ENCODE data around the gene WRAP73. TPM values are rescaled to one million over a fixed set of nuclear protein-coding genes. Genes with fewer than 3 reads are reported as not detected.

WRAP73 gene
- polyA plus RNA-seq, 3 donors: 16.4 to 19.5 (median 17.0) TPM

- DNase-seq (ENCODE audit: low read depth in 3 of 3, low spot score in 2 of 3): no peak
These were observed 534 bp upstream of the WRAP73 start for GRCh38 chr1:3650248-3651025.

DNA sequence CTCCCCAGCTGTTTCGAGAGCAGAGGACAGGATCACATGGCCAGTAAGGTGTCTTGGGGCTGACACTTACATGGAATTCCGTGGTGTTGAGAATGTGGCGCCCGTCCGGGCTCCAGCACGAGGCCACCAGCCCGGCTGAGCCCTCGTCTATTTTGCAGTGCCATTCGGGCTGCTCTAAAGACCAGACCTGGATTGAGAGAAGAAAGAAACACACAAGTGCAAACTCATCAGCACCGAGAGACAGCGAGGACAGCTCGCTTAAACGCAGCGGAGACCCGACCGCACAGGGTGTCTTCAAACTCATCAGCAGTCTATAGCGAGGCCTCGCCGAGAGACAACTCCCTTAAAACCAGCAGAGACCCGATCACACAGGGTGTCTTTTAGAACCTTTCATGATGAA is 3.3 kb downstream of the WRAP73 start:
- DNase-seq (ENCODE audit: low read depth in 3 of 3, low spot score in 2 of 3): no peak

DNA sequence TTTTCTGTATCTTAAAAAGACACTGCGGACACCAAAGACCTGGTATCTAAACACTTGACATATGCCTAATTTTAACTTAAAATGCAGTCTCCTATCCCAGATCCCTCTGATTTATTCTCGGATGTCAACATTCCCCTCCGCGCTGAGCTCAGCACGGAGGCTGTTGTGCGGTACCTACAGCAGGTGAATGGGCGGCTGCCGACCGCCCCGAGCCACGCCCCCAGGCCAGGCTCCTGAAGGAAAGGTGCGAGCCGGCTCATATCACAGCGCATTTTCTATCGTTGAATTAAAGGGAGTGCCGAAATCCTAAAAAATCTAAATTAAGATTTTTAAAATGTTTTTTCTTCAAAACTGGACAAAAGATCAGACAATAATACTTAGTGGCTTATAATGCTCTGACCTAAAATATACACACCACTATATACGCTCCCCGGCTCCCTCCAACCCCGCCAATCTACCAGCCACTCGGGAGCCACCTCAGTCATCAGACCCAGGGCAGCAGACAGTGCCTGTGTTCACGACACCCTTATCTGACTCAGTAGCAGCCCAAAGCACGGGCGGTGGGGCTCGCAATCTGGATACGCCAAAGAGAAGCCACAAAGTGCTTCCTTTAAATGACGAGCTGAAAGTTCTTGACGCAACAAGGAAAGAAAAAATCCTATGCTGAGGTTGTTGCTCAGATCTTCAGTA is 4.1 kb downstream of the WRAP73 start:
- DNase-seq (ENCODE audit: low read depth in 3 of 3, low spot score in 2 of 3): no peak

DNA sequence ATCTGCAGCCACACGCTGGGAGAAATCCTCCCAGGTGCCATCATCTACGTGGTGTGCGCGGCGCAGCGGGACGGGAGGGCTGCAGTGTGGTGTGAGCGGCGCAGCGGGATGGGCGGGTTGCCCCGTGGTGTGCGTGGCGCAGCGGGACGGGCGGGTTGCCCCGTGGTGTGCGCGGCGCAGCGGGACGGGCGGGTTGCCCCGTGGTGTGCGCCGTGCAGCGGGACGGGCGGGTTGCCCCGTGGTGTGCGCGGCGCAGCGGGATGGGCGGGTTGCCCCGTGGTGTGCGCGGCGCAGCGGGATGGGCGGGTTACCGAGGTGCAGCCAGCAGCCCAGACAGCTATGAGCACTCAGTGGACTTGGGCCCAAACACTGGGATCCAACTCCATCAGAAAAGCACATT is 4.7 kb downstream of the WRAP73 start:
- no peak for DNase-seq (ENCODE audit: low read depth in 3 of 3, low spot score in 2 of 3)

- DNase-seq (ENCODE audit: low read depth in 3 of 3, low spot score in 2 of 3): no peak
These were observed 5.6 kb downstream of the WRAP73 start for GRCh38 chr1:3644273-3644672.

GRCh38 chr1:3642919-3643675 is 6.8 kb downstream of the WRAP73 start:
- no peak for DNase-seq (ENCODE audit: low read depth in 3 of 3, low spot score in 2 of 3)

DNA sequence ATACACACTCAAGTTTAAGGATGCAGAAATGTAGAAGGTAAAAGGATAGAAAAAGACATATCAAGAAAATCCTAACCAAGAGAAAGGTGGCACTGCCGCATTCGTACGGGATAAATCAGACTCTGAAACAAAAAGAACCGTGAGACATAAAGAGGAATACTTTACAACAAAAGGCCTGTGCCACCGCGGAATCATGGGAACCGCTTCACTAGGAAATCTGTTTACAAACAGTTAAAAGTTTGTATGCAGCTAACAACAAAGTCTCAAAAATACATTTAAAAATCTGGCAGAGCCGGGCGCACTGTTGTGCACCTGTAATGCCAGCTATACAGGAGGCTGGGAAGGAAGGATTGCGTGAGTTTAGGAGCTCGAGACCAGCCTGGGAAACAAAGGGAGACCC is 8.1 kb downstream of the WRAP73 start:
- no peak for DNase-seq (ENCODE audit: low read depth in 3 of 3, low spot score in 2 of 3)

DNA sequence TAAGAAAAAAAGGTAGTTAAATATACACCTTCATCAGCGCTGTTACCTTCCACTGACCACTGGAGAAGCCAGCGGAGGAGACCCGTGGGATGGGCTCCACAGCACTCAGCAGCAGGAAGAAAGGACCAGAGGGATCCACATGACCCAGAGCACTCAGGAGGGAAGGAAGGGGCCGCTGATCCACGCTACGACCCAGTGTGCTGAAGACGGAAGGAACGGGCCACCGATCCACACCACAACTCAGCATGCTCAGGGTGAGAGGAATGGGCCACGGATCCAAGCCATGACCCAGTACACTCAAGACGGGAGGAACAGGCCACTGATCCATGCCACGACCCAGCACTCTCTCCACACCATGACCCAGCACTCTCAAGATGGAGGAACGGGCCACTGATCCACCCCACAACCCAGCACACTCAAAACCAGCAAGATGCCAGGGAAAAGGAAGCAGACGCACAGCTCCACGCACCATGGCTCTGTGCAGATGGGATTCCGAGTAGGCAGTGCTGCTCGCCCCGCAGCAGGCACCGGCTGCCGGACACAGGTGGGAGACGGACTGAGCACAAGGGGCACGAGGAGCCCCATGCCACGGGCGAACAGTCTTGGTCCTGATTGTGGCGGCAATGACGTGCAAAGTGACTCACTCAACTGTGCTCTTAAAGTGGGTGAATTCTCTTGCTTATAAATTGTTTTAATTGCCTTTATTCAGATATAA is 8.7 kb downstream of the WRAP73 start:
- DNase-seq (ENCODE audit: low read depth in 3 of 3, low spot score in 2 of 3): no peak

DNA sequence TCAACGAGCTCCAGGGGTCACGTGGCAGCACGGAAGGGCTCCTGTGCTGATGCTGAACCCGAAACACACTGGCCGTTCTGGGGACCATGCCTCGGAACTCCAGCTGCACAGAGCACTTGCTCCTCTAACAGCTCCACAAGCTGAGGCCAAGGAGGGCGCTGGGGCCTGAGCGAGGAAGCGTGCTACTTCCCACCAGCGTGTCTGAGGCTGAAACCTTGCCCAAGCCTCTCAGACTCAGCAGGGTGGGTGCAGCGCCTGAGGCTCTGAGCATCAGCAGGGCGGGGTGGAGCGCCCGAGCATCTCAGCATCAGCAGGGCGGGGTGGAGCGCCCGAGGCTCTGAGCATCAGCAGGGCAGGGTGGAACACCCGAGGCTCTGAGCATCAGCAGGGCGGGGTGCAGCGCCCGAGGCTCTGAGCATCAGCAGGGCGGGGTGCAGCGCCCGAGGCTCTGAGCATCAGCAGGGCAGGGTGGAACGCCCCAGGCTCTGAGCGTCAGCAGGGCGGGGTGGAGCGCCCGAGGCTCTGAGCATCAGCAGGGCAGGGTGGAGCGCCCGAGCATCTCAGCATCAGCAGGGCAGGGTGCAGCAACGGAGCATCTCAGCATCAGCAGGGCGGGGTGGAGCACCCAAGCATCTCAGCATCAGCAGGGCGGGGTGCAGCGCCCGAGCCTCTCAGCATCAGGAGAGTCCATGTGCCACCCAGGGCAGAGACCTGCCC is 9.6 kb downstream of the WRAP73 start:
- no peak for DNase-seq (ENCODE audit: low read depth in 3 of 3, low spot score in 2 of 3)

GRCh38 chr1:3639397-3639911 is 10.4 kb downstream of the WRAP73 start:
- DNase-seq (ENCODE audit: low read depth in 3 of 3, low spot score in 2 of 3): no peak

- DNase-seq (ENCODE audit: low read depth in 3 of 3, low spot score in 2 of 3): no peak
These were observed 11.2 kb downstream of the WRAP73 start for GRCh38 chr1:3638676-3639075.

- no peak for DNase-seq (ENCODE audit: low read depth in 3 of 3, low spot score in 2 of 3)
These were observed 11.9 kb downstream of the WRAP73 start for GRCh38 chr1:3638027-3638426.

GRCh38 chr1:3636531-3636930 is 13.4 kb downstream of the WRAP73 start:
- no peak for DNase-seq (ENCODE audit: low read depth in 3 of 3, low spot score in 2 of 3)

- no peak for DNase-seq (ENCODE audit: low read depth in 3 of 3, low spot score in 2 of 3)
These were observed 13.8 kb downstream of the WRAP73 start for GRCh38 chr1:3636080-3636479.

DNA sequence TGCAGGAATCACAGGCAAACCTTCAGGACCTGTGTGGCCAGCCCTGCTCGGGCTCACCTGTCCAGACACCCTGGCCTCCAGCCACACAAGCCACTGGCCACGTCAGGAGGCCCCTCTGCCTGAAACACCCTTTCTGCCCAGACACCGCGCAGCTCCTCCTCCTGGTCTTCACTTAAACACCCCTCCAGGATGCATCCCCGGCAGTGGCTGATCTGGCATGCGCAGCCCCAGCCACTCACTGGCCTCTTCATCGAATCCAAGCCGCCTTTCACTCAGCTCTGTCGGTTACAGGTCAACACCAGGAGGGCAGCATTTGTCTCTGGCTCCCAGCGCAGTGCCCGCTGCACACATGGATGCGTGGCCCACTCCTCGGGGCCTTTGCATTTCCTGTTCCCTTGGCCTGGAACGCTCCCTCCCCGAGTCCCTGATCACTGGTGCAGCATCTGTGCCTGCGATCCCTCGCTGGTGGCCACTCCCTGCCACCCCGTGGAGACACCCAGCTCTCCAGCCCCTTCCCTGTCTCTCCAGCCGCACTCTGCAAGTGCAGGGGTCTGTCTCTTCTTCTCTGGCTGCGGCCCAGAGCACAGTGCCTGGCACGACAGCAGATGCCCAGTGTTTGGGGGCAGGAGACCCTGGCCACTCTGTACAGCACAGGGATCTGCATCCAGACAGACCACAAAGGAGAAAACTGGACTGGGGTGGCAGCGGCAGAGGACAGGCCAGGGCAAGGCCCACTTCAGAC is 15.7 kb downstream of the WRAP73 start:
- no peak for DNase-seq (ENCODE audit: low read depth in 3 of 3, low spot score in 2 of 3)

GRCh38 chr1:3633344-3634058 is 16.4 kb downstream of the WRAP73 start:
- no peak for DNase-seq (ENCODE audit: low read depth in 3 of 3, low spot score in 2 of 3)

DNA sequence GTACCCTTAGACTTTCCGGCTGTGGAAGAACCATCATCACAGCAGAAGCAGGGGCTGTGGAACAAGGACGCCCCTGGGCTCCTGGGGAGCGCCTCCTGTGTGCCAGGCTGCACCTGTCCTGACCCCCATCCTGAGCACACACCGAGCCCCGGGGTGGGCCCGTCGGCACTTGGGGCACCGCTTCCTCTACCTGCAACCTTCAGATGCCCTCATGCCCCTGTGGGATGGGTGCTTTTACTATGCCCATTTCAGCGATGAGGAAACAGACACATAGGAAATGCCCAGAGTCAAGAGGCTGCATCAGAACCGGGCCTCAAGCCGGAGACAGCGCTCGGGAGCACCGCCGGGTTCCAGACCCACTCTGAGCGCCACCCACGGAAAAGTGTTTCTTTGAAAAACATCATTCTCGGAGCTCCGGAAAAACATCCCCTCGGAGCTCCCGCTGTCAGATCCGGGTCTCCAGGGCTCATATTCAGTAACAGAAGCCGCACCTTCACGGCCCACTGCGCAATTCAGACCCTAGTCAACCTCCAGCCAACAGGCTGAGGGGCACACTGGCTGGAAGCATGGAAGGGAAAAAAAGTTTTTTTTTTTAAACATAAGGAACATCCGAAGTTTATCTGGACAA is 17.1 kb downstream of the WRAP73 start:
- DNase-seq (ENCODE audit: low read depth in 3 of 3, low spot score in 2 of 3): no peak

DNA sequence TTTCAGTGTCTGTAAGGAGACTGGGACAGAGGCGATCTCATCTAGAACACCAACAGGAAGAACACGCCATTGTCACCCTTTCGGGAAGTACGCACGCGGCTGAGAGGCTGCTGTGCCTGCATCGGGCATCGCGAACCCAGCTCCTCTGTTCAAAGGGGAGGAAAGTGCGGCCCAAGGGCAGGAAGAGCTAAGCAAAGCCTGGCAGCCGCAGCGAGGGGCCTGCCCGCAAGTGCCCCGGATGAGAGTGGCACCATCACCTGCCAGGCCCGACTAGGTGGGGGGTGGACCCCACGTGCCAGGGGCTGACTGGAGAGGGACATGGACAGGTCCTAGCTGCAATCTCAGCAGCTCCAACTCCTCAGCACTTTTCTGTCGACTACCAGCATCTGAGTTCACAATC is 17.6 kb downstream of the WRAP73 start:
- no peak for DNase-seq (ENCODE audit: low read depth in 3 of 3, low spot score in 2 of 3)
